ENCODE results near the gene SURF4. TPM values are rescaled to one million over a fixed set of nuclear protein-coding genes. Genes with fewer than 3 reads are reported as not detected.

SURF4 gene
- total and polyA plus RNA-seq, 5 experiments from 2014 or later, result 68.7 to 146 (median 107) TPM

DNA sequence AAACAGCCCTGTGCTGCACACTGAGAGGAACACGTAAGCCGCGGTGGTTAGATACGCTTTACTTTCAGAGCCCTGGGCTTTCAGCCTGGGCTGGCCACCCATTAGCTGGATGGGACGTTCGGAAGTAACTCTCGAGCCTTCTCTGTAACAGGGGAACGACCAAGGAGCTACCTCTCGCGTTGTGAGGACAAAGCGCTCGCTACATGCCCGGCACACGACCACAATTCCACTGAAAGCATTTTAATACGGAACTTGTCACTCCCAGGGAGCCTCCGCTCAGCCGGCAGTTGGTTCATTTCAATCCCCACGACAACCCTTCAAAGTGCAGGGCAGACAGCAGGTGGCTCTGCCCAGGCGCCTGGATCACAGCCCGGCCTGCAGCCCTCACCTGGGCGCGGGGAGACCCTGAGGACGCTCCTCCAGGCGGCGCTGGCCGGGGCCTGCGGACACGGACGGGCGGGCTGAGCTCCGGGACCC is 19.9 kb downstream of the SURF4 start:
- Mint-ChIP-seq H3K27me3 (no peaks in the 10 kb centered on the region), H3K9me3 (no peaks in the 10 kb centered on the region), H3K4me3 (peak overlapping the region; percentile 76 to 93 (median 86)), H3K4me1 (peaks cover 20 to 48% (median 29%) of the 10 kb centered on the region in 4 donors), H3K27ac (peak overlapping the region; percentile 67 to 95 (median 90)), H3K36me3 (peaks cover 0 to 42% (median 9%) of the 10 kb centered on the region in 3 donors)
- DNase-seq, result no peak
- peak; percentile 48 to 53 for ATAC-seq
- POLR2A ChIA-PET, result interaction anchor here (0.7 to 7.8 kb wide), 18 partner anchors 8 to 325 kb away, joined by 3 to 143 read pairs (median 7); partner anchors contain the start of genes CACFD1, GTF3C5, MED22 and RPL7A

DNA sequence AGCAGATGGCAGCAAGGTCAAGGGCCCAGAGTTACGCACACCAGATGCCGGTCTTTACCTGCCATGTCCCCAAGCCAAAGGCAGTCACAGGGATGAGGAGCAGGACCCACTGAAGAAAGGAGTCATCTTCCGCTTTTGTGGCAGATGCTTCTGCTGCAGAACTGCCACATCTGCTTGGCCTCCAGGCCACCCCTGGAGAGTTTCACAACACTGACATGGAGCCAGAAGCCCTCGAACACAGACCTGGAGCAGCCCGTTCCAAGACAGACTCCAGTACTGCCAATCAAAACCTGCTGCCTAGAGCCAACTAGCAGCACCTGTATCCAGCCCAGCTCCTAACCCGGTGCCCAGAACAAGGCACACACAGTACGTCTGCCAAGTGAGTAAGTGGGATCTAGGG is 21.1 kb downstream of the SURF4 start:
- peaks cover 0 to 46% (median 18%) of the 10 kb centered on the region in 3 donors for H3K36me3 Mint-ChIP-seq
- ATAC-seq (no peak), DNase-seq (no peak)
- H3K9me3 Mint-ChIP-seq, result no peaks in the 10 kb centered on the region
- H3K4me1 Mint-ChIP-seq, result peaks cover 19 to 53% (median 35%) of the 10 kb centered on the region in 4 donors
- H3K27me3 Mint-ChIP-seq, result no peaks in the 10 kb centered on the region
- POLR2A ChIA-PET, result interaction anchor here (1.0 to 7.8 kb wide), 5 partner anchors 8 to 324 kb away, joined by 3 to 143 read pairs (median 15); partner anchors contain the start of genes GTF3C5 and SURF6
- H3K4me3 Mint-ChIP-seq, result peak overlapping the region; percentile 22 to 93 (median 86)
- peak overlapping the region in 8 of 10 donors; percentile 14 to 93 (median 44) for H3K27ac Mint-ChIP-seq

GRCh38 chr9:133353548-133353947 is 22.3 kb downstream of the SURF4 start:
- H3K27ac Mint-ChIP-seq, result peak overlapping the region in 2 of 10 donors; percentile 53 to 87
- H3K36me3 Mint-ChIP-seq, result peaks cover 0 to 53% (median 20%) of the 10 kb centered on the region in 3 donors
- H3K4me1 Mint-ChIP-seq, result peaks cover 18 to 58% (median 43%) of the 10 kb centered on the region in 4 donors
- H3K4me3 Mint-ChIP-seq, result peak overlapping the region in 3 of 10 donors; percentile 24 to 83 (median 54)
- no peak for ATAC-seq
- POLR2A ChIA-PET, result interaction anchor here (1.3 to 7.8 kb wide), 2 partner anchors 19 to 20 kb away, joined by 3 to 143 read pairs; no protein-coding TSS in a partner anchor
- DNase-seq, result no peak
- H3K9me3 Mint-ChIP-seq, result no peaks in the 10 kb centered on the region
- H3K27me3 Mint-ChIP-seq, result no peaks in the 10 kb centered on the region

GRCh38 chr9:133352635-133353340 is 23.1 kb downstream of the SURF4 start:
- H3K4me1 Mint-ChIP-seq, result peaks cover 17 to 54% (median 42%) of the 10 kb centered on the region in 4 donors
- DNase-seq (no peak), ATAC-seq (no peak)
- peaks cover 0 to 53% (median 21%) of the 10 kb centered on the region in 3 donors for H3K36me3 Mint-ChIP-seq
- POLR2A ChIA-PET, result interaction anchor here (1.3 to 7.4 kb wide), 2 partner anchors 19 to 20 kb away, joined by 3 to 106 read pairs; partner anchors contain the start of genes STKLD1 and SURF4
- H3K27ac Mint-ChIP-seq, result peak overlapping the region in 3 of 10 donors; percentile 66 to 87 (median 84)
- H3K4me3 Mint-ChIP-seq, result peak overlapping the region in 1 of 10 donors; percentile 28
- H3K27me3 Mint-ChIP-seq, result no peaks in the 10 kb centered on the region
- no peaks in the 10 kb centered on the region for H3K9me3 Mint-ChIP-seq

GRCh38 chr9:133351908-133352634 is 23.8 kb downstream of the SURF4 start:
- Mint-ChIP-seq H3K4me3 (peak overlapping the region in 1 of 10 donors; percentile 25), H3K9me3 (no peaks in the 10 kb centered on the region), H3K4me1 (peaks cover 18 to 50% (median 40%) of the 10 kb centered on the region in 4 donors), H3K36me3 (peaks cover 0 to 50% (median 21%) of the 10 kb centered on the region in 3 donors), H3K27me3 (no peaks in the 10 kb centered on the region), H3K27ac (peak overlapping the region in 1 of 10 donors; percentile 75)
- ATAC-seq (no peak), DNase-seq (peak in 2 of 10 donors; percentile 24 to 33)
- POLR2A ChIA-PET, result interaction anchor here (1.3 to 7.4 kb wide), 3 partner anchors 14 to 21 kb away, joined by 3 to 106 read pairs (median 17); partner anchors contain the start of genes STKLD1 and SURF4

DNA sequence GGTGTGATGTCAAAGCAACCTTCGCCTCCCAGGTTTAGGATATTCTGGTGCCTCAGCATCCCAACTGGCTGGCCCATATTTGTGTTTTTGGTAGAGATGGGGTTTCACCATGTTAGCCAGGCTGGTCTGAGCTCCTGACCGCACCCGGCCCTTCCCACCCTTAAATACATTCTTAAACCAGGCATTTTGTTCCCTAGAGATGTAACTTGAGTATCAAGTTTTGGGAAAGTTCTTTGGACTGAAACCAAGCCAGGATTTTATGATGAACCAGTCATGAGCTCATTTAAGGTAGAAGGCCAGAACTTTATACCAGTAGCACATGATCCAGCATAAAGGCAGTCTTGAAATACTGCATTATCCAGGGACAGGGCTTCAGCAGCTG is 24.3 kb downstream of the SURF4 start:
- Mint-ChIP-seq H3K36me3 (peaks cover 0 to 50% (median 21%) of the 10 kb centered on the region in 3 donors), H3K4me1 (peaks cover 20 to 54% (median 45%) of the 10 kb centered on the region in 4 donors), H3K27ac (peak overlapping the region in 1 of 10 donors; percentile 29), H3K4me3 (no peak overlapping the region), H3K9me3 (no peaks in the 10 kb centered on the region), H3K27me3 (no peaks in the 10 kb centered on the region)
- POLR2A ChIA-PET, result interaction anchor here (1.4 to 7.4 kb wide), 3 partner anchors 15 to 22 kb away, joined by 3 to 106 read pairs (median 17); partner anchors contain the start of genes STKLD1, SURF4 and SURF6
- no peak for DNase-seq
- no peak for ATAC-seq

- H3K9me3 Mint-ChIP-seq, result no peaks in the 10 kb centered on the region
- DNase-seq (no peak), ATAC-seq (no peak)
- H3K27ac Mint-ChIP-seq, result peak overlapping the region in 5 of 10 donors; percentile 44 to 97 (median 54)
- POLR2A ChIA-PET, result interaction anchor here (1.0 to 7.4 kb wide), 6 partner anchors 10 to 25 kb away, joined by 3 to 106 read pairs (median 7); partner anchors contain the start of genes STKLD1, SURF4 and SURF6
- H3K4me3 Mint-ChIP-seq, result peak overlapping the region in 9 of 10 donors; percentile 16 to 100 (median 44)
- H3K36me3 Mint-ChIP-seq, result peaks cover 0 to 53% (median 21%) of the 10 kb centered on the region in 3 donors
- H3K4me1 Mint-ChIP-seq, result peaks cover 20 to 54% (median 48%) of the 10 kb centered on the region in 4 donors
- no peaks in the 10 kb centered on the region for H3K27me3 Mint-ChIP-seq
These were observed 25.8 kb downstream of the SURF4 start for GRCh38 chr9:133349965-133350616.

DNA sequence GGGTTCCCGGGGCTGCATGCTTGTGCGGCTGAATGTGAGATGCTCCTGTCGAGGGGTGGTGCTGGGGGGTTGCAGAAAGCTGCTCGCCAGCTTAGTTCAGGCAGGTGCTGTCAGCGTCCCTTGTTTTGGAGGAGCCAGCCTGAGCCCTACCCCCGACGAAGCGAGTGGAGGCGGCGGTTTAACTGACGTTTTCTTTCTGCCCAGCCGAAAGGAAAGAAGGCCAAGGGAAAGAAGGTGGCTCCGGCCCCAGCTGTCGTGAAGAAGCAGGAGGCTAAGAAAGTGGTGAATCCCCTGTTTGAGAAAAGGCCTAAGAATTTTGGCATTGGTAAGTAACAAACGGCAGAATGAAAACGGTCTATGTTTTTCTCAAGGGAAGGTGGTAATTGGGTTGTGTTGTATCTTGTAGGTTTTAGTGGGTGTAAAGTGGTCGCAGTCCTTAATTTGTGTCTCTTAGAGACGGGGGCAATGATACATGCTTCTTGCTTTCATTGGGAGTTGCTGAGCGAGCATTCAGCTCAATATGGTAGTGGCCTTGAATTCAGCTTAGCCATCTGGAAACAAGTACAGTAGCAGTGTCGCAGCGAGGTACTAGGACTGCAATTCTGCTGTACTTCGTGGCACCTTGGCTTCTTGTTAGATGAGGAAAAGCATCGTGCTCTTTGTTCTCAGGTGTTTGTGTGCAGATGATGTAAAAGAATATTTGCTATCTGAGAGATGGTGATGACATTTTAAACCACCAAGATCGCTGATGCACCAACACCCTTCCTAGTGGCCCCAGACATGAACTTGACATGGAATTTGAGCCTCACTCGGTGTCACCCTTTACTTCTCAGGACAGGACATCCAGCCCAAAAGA is 26.9 kb downstream of the SURF4 start:
- no peak for ATAC-seq
- peak overlapping the region; percentile 97 to 100 (median 99) for H3K4me3 Mint-ChIP-seq
- H3K27ac Mint-ChIP-seq, result peak overlapping the region; percentile 95 to 99 (median 98)
- H3K36me3 Mint-ChIP-seq, result peaks cover 0 to 64% (median 21%) of the 10 kb centered on the region in 3 donors
- H3K4me1 Mint-ChIP-seq, result peaks cover 20 to 50% (median 42%) of the 10 kb centered on the region in 4 donors
- no peaks in the 10 kb centered on the region for H3K9me3 Mint-ChIP-seq
- DNase-seq, result no peak
- H3K27me3 Mint-ChIP-seq, result no peaks in the 10 kb centered on the region
- POLR2A ChIA-PET, result interaction anchor here (0.5 to 7.4 kb wide), 13 partner anchors 8 to 812 kb away, joined by 3 to 106 read pairs (median 4); partner anchors contain the start of genes STKLD1, SURF1, SURF2 and SURF4

DNA sequence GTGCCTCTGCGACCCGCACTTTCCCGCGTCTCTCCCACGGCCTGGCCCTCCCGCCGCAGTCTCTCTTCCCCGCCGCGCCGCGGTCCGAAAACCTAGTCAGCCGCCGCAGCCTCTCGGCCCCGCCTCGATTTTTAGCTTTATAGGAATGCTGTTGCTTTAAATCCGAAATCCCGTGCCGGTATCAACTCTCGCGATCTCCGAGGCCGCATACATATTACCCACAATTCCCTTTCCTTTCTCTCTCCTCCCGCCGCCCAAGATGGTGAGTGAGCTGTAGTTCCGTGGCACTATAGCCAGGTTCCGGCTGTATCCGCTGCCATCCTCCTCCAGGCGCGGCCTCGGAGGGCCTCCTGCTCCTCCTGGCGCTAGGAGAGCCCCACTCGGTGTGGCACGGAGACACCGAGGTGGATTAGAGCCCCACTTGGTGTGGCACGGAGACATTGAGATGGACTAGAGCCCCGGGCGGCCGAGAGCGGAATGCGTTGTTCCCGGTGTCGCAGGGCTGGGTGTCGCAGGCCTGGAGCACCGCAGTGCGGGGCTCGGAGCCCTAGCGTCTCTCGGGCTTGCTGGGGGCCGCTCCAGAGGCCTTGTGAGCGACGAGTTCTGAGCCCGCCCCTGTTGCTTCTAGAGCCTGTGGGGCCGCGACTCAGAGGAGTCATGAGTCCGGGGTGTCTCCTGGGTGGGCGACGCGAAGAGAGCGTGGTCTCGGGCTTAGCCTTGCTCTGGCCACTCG is 27.7 kb downstream of the SURF4 start, which contains the start of the genes MED22 and RPL7A:
Gene MED22, minus strand, starts transcription at position 147 of the 733 bp plus-strand sequence. CDS start 1,469 bp downstream, outside the sequence.
Gene RPL7A, plus strand, starts transcription at position 234 of the 733 bp plus-strand sequence. Its CDS starts 26 bp downstream, at position 260.
- peak within 1 kb of the TSS; percentile 97 to 100 (median 99) for H3K4me3 Mint-ChIP-seq
- no peaks in the 10 kb centered on the region for H3K27me3 Mint-ChIP-seq
- peaks cover 0 to 66% (median 21%) of the 10 kb centered on the region in 3 donors for H3K36me3 Mint-ChIP-seq

DNA sequence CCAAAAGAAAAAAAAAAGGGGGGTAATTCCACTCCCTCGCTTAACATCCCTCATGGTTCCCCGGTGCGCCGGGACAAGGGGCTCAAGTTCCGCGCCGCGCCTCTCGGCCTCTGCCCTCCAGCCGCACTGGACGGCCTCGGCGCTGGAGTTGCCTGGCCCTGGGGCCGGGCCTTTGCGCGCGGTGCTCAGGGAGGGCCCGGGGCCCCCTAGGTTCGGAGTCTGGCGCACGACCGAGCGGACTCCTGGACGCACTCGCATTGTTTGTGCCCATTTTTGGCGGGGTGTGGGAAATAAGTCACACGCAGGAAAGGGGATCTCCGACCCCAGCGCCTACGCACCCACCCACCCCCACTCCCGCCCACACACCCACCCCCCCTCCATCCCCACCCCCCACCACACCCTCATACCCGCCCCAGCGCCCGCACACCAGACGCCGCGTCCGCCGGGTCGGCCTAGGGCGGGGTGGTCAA is 28.3 kb downstream of the SURF4 start:
- H3K27me3 Mint-ChIP-seq, result no peaks in the 10 kb centered on the region
- DNase-seq, result peak in 6 of 10 donors; percentile 31 to 61 (median 45)
- H3K4me1 Mint-ChIP-seq, result peaks cover 16 to 46% (median 42%) of the 10 kb centered on the region in 4 donors
- H3K4me3 Mint-ChIP-seq, result peak overlapping the region; percentile 97 to 100 (median 99)
- H3K27ac Mint-ChIP-seq, result peak overlapping the region; percentile 86 to 99 (median 98)
- peaks cover 0 to 65% (median 21%) of the 10 kb centered on the region in 3 donors for H3K36me3 Mint-ChIP-seq
- H3K9me3 Mint-ChIP-seq, result no peaks in the 10 kb centered on the region
- ATAC-seq, result peak; percentile 53 to 60
- POLR2A ChIA-PET, result interaction anchor here (0.6 to 7.4 kb wide), 14 partner anchors 8 to 677 kb away, joined by 3 to 106 read pairs (median 4); partner anchors contain the start of genes BRD3OS, GTF3C5, SLC2A6 and STKLD1

More for the DNA sequence above, 27.7 kb downstream of the SURF4 start, which contains the start of the genes MED22 and RPL7A:
- Mint-ChIP-seq H3K27ac (peak within 1 kb of the TSS; percentile 95 to 99 (median 98)), H3K9me3 (no peaks in the 10 kb centered on the region), H3K4me1 (peaks cover 18 to 46% (median 42%) of the 10 kb centered on the region in 4 donors)
- ATAC-seq (peak; percentile 87 to 88), DNase-seq (peak; percentile 72 to 97 (median 90))
- POLR2A ChIA-PET, result interaction anchor here (0.5 to 7.4 kb wide), 16 partner anchors 8 to 813 kb away, joined by 3 to 106 read pairs (median 4); partner anchors contain the start of genes BRD3OS, GTF3C5, SLC2A6 and STKLD1
